ENCODE measurements around the gene RRP8. TPM values are rescaled to one million over a fixed set of nuclear protein-coding genes. Genes with fewer than 3 reads are reported as not detected.

The RRP8 gene
- polyA plus RNA-seq, 1 donor from 2014 or later = 23.4 TPM

DNA sequence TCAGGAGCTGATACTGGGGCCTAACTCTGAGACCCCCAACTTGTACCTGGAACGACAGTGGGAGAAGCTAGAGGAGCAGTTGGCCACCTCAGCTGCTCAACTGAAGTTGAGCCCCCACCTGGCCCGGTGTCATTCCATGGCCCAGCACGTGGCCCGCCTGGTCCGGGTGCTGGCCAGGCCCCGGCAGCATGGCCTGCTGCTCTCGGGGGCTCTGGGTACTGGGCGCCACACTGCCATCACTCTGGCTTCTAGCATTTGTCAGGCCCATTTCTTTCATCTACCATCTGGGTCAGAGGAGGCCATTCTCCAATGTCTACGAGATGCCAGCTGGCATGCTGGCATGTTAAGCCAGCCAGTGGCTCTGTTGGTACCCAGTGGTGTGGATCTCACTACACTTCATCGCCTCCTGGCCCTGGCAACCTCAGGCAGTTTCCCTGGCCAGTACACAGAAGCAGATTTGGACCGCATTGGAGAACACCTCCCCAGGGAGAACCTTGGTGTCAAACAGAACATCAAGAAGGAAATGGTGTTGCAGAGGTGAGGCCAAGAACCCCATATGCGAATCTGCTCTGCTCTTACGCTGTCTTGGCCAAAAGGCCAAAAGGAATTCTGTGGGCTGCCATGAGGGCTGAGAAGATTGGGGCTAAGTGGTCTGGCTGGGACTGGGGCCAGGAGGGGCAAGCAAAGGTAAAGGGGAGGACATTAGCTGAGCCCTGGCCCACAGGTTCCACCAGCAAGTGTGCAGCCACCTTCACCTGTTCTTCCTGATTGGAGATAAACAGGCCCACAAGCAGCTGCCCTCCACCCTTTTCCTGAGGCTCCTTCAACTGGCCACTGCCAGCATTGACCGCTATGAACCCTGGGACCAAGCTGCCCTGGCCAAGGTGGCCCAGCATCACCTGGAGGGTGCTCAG, 45.4 kb downstream of the RRP8 start:
- TF ChIP-seq EZH2 (IDR thresholded peaks at IDR 0.05; ENCODE audit: borderline replicate concordance, insufficient read depth, low read length, poor library complexity, severe bottlenecking) = no peak
- TF ChIP-seq, protein P1, sequence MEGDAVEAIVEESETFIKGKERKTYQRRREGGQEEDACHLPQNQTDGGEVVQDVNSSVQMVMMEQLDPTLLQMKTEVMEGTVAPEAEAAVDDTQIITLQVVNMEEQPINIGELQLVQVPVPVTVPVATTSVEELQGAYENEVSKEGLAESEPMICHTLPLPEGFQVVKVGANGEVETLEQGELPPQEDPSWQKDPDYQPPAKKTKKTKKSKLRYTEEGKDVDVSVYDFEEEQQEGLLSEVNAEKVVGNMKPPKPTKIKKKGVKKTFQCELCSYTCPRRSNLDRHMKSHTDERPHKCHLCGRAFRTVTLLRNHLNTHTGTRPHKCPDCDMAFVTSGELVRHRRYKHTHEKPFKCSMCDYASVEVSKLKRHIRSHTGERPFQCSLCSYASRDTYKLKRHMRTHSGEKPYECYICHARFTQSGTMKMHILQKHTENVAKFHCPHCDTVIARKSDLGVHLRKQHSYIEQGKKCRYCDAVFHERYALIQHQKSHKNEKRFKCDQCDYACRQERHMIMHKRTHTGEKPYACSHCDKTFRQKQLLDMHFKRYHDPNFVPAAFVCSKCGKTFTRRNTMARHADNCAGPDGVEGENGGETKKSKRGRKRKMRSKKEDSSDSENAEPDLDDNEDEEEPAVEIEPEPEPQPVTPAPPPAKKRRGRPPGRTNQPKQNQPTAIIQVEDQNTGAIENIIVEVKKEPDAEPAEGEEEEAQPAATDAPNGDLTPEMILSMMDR (IDR thresholded peaks at IDR 0.05; ENCODE audit: poor library complexity, severe bottlenecking) = no peak
- TF ChIP-seq TAF1 (IDR thresholded peaks at IDR 0.05; ENCODE audit: low read depth) = no peak
- TF ChIP-seq, protein P2, sequence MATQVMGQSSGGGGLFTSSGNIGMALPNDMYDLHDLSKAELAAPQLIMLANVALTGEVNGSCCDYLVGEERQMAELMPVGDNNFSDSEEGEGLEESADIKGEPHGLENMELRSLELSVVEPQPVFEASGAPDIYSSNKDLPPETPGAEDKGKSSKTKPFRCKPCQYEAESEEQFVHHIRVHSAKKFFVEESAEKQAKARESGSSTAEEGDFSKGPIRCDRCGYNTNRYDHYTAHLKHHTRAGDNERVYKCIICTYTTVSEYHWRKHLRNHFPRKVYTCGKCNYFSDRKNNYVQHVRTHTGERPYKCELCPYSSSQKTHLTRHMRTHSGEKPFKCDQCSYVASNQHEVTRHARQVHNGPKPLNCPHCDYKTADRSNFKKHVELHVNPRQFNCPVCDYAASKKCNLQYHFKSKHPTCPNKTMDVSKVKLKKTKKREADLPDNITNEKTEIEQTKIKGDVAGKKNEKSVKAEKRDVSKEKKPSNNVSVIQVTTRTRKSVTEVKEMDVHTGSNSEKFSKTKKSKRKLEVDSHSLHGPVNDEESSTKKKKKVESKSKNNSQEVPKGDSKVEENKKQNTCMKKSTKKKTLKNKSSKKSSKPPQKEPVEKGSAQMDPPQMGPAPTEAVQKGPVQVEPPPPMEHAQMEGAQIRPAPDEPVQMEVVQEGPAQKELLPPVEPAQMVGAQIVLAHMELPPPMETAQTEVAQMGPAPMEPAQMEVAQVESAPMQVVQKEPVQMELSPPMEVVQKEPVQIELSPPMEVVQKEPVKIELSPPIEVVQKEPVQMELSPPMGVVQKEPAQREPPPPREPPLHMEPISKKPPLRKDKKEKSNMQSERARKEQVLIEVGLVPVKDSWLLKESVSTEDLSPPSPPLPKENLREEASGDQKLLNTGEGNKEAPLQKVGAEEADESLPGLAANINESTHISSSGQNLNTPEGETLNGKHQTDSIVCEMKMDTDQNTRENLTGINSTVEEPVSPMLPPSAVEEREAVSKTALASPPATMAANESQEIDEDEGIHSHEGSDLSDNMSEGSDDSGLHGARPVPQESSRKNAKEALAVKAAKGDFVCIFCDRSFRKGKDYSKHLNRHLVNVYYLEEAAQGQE (IDR thresholded peaks at IDR 0.05; ENCODE audit: borderline replicate concordance) = no peak
- TF ChIP-seq SMC3 (conservative IDR thresholded peaks at IDR 0.05; ENCODE audit: poor library complexity) = no peak
- TF ChIP-seq POLR2AphosphoS5 (IDR thresholded peaks at IDR 0.05) = no peak
- no peak for TF ChIP-seq MXI1 (conservative IDR thresholded peaks at IDR 0.05; ENCODE audit: poor library complexity, severe bottlenecking)
- no peak for TF ChIP-seq EP300 (conservative IDR thresholded peaks at IDR 0.05; ENCODE audit: poor library complexity, severe bottlenecking)
- TF ChIP-seq RAD21 (conservative IDR thresholded peaks at IDR 0.05) = no peak
- Histone ChIP-seq H3K9me2 (ENCODE audit: insufficient read depth, low read length) (no peaks in the 10 kb centered on the region), H3K4me2 (ENCODE audit: low read length) (no peak overlapping the region), H4K20me1 (ENCODE audit: insufficient read depth) (no peaks in the 10 kb centered on the region), H3K9me3 (ENCODE audit: low read length) (no peaks in the 10 kb centered on the region), H3K27ac (ENCODE audit: low read length) (no peak overlapping the region), H2AFZ (ENCODE audit: low read depth, low read length) (no peak overlapping the region), H3K9ac (ENCODE audit: low read length) (no peak overlapping the region), H3K27me3 (ENCODE audit: insufficient read depth, low read depth, low read length) (no peaks in the 10 kb centered on the region), H3K79me2 (replicated peaks; ENCODE audit: insufficient read depth, low read length) (no peaks in the 10 kb centered on the region), H3F3A (ENCODE audit: insufficient read depth, low read length, poor library complexity, severe bottlenecking) (no peaks in the 10 kb centered on the region), H3K4me3 (ENCODE audit: low read length) (no peak overlapping the region), H3K36me3 (ENCODE audit: insufficient read depth, low read length) (no peaks in the 10 kb centered on the region)

GRCh38 chr11:6557063-6557462, 46.4 kb downstream of the RRP8 start:
- Histone ChIP-seq H3K36me3 (ENCODE audit: insufficient read depth, low read length) (no peaks in the 10 kb centered on the region), H3K27ac (ENCODE audit: low read length) (no peak overlapping the region), H4K20me1 (ENCODE audit: insufficient read depth) (no peaks in the 10 kb centered on the region), H3K9ac (ENCODE audit: low read length) (no peak overlapping the region), H2AFZ (ENCODE audit: low read depth, low read length) (no peak overlapping the region), H3F3A (ENCODE audit: insufficient read depth, low read length, poor library complexity, severe bottlenecking) (no peaks in the 10 kb centered on the region), H3K9me2 (ENCODE audit: insufficient read depth, low read length) (no peaks in the 10 kb centered on the region), H3K27me3 (ENCODE audit: insufficient read depth, low read depth, low read length) (no peaks in the 10 kb centered on the region), H3K4me2 (ENCODE audit: low read length) (no peak overlapping the region), H3K4me3 (ENCODE audit: low read length) (no peak overlapping the region), H3K9me3 (ENCODE audit: low read length) (no peaks in the 10 kb centered on the region), H3K79me2 (replicated peaks; ENCODE audit: insufficient read depth, low read length) (no peaks in the 10 kb centered on the region)
- TF ChIP-seq SMC3 (conservative IDR thresholded peaks at IDR 0.05; ENCODE audit: poor library complexity) (no peak), EP300 (conservative IDR thresholded peaks at IDR 0.05; ENCODE audit: poor library complexity, severe bottlenecking) (no peak), TAF1 (IDR thresholded peaks at IDR 0.05; ENCODE audit: low read depth) (no peak), EZH2 (IDR thresholded peaks at IDR 0.05; ENCODE audit: borderline replicate concordance, insufficient read depth, low read length, poor library complexity, severe bottlenecking) (no peak), MXI1 (conservative IDR thresholded peaks at IDR 0.05; ENCODE audit: poor library complexity, severe bottlenecking) (no peak), RAD21 (conservative IDR thresholded peaks at IDR 0.05) (no peak), POLR2AphosphoS5 (IDR thresholded peaks at IDR 0.05) (no peak)
- TF ChIP-seq, protein P2 (IDR thresholded peaks at IDR 0.05; ENCODE audit: borderline replicate concordance) = no peak
- TF ChIP-seq, protein P1 (IDR thresholded peaks at IDR 0.05; ENCODE audit: poor library complexity, severe bottlenecking) = no peak

Data from neural cell (in vitro differentiated cells).